GM13976 (cell line): ENCODE measurements around the gene FCRL1.
A peak's percentile ranks its signal among the peaks of the same experiment; 100 is the strongest.

Experiments
- DNase-seq: peaks from one replicate; pipeline ENCODE4 v3.0.0; 2012; ENCODE audit warnings: low spot score
- in situ Hi-C: fragments of 300-500 bp; cut with MboI; formaldehyde crosslinking; loops from one replicate; pipeline ENCODE4 v1.12.0; 2022; ENCODE audit warnings: low sequenced_read_pairs, mixed read lengths, inconsistent platforms; ENCODE audit not compliant: unreplicated experiment
- TF ChIP-seq, protein P1 (sequence below): IDR thresholded peaks from 2 replicates; pipeline ENCODE4 v1.5.1; 2012; ENCODE audit warnings: borderline replicate concordance, mild to moderate bottlenecking; ENCODE audit not compliant: insufficient read depth; ENCODE audit errors: extremely low read depth, missing control alignments, control extremely low read depth

Gene FCRL1

DNA sequence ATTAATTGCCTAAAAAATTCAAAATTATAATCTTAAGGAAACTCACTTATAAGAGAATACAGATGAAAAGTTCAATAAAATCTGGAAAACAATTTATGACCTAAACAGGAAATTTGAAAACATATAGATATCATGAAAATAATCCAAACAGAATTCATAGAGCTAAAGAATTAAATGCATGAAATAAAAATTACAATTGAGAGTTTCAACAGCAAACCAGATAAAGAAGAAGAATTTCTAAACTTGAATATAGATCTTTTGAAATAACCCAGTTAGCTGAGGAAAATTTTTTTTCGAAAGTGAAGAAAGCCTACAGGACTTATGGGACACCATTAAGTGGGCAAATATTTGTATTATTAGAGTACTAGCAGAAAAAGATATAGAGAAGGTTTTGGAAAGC lies 6.7 kb downstream of the FCRL1 start:
- TF ChIP-seq, protein P1, sequence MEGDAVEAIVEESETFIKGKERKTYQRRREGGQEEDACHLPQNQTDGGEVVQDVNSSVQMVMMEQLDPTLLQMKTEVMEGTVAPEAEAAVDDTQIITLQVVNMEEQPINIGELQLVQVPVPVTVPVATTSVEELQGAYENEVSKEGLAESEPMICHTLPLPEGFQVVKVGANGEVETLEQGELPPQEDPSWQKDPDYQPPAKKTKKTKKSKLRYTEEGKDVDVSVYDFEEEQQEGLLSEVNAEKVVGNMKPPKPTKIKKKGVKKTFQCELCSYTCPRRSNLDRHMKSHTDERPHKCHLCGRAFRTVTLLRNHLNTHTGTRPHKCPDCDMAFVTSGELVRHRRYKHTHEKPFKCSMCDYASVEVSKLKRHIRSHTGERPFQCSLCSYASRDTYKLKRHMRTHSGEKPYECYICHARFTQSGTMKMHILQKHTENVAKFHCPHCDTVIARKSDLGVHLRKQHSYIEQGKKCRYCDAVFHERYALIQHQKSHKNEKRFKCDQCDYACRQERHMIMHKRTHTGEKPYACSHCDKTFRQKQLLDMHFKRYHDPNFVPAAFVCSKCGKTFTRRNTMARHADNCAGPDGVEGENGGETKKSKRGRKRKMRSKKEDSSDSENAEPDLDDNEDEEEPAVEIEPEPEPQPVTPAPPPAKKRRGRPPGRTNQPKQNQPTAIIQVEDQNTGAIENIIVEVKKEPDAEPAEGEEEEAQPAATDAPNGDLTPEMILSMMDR: no peak
- in situ Hi-C loops: no loop called here
- no peak for DNase-seq

- TF ChIP-seq, protein P1: no peak
- in situ Hi-C loops: no loop called here
- peak; percentile 32 for DNase-seq
These were observed 13.3 kb downstream of the FCRL1 start for GRCh38 chr1:157806431-157807149.

DNA sequence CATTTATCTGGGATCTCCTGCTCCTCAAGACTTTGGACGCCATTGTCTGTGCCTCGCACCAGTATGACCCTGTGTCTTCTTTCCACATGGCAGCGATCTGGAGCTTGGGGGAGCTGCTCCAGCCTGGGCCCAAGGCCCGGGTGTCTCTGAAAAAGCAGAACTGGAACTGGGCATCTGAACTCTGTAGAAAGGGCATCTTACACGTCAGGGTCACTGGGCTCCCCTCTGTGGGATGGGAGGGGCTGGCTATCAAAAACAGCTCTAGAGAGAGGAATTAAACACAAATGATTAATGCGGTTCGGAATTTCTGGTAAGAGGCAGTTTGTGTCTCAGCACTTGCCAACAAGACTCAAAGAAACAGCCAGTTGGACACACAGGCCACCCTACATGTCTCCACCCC lies 16.1 kb downstream of the FCRL1 start:
- in situ Hi-C loops: no loop called here
- no peak for DNase-seq
- TF ChIP-seq, protein P1: no peak

- no peak for DNase-seq
- in situ Hi-C loops: no loop called here
- TF ChIP-seq, protein P1: no peak
These were observed 19.9 kb downstream of the FCRL1 start for GRCh38 chr1:157799996-157800395.

DNA sequence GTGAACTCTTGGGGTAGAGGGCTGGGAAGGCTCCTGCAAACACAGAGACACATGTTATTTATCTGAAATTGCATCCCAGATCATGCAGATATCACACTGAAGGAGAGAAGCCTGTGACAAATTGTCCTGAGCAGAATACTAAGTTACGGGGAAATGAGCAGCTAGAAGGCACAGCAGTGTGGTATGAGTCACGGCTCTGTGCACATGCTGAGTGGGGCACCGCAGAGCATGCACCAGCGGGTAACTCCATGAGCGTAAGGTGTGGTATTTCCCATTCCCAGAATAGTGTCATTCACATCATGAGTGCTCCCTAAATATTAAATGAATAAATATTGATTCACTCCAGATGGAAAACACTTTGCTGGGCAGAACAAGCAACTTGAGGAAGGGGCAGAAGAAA lies 21.7 kb downstream of the FCRL1 start:
- TF ChIP-seq, protein P1: no peak
- no peak for DNase-seq
- in situ Hi-C loops: no loop called here

DNA sequence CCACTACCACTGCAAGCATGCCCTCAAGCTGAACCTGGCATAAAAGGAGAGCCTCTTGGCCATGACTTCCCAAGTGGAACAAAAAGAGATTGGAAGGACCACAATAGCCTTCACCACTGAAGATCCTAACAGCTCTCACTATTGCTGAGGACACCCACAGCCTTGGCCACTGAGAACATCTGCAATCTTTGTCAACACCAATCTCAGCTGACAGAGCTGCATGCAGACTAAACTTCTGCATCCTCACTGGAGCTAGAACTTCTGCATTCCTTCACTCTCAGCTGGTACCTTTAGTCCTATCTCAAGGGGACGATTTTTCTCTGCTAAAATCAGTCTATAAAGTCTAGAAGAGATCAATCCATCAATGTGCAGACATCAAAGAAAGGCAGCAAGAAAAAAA lies 34.7 kb downstream of the FCRL1 start:
- in situ Hi-C loops: no loop called here
- DNase-seq: no peak
- TF ChIP-seq, protein P1: no peak

GRCh38 chr1:157784801-157785200 lies 35.1 kb downstream of the FCRL1 start:
- DNase-seq: no peak
- TF ChIP-seq, protein P1: no peak
- in situ Hi-C loops: no loop called here
